Mesenchymal stem cell (in vitro differentiated cells and primary cell): ENCODE results near the gene GFPT1.

ENCODE experiments used
- DNase-seq: peaks from one replicate; pipeline ENCODE4 v3.0.0-alpha.2; 2013
- H2AFZ ChIP-seq: one replicate; pipeline ENCODE4 v1.6.1; 2013; ENCODE audit warnings: low read depth, mild to moderate bottlenecking, control low read depth, inconsistent platforms, low read length, moderate library complexity
- H2AK5ac ChIP-seq: 2 replicates; pipeline ENCODE4 v1.6.1; 2013; ENCODE audit warnings: low read length, moderate library complexity, mild to moderate bottlenecking, inconsistent platforms; ENCODE audit not compliant: severe bottlenecking
- H2BK120ac ChIP-seq: one replicate; pipeline ENCODE4 v1.6.1; 2013; ENCODE audit warnings: low read depth, mild to moderate bottlenecking, inconsistent platforms, low read length, moderate library complexity
- H2BK12ac ChIP-seq, 2 experiments: one replicate each; pipeline ENCODE4 v1.6.1; 2013; ENCODE audit warnings: inconsistent platforms in 2 of 2, low read length in 2 of 2, mild to moderate bottlenecking in 2 of 2, moderate library complexity in 2 of 2, control low read depth in 1 of 2
- H2BK15ac ChIP-seq: one replicate; pipeline ENCODE4 v1.6.1; 2013; ENCODE audit warnings: mild to moderate bottlenecking, low read depth, inconsistent platforms; ENCODE audit not compliant: poor library complexity, severe bottlenecking
- H2BK5ac ChIP-seq: 2 replicates; pipeline ENCODE4 v1.6.1; 2013; ENCODE audit warnings: low read depth, mild to moderate bottlenecking, low read length, control low read depth, inconsistent platforms; ENCODE audit not compliant: poor library complexity, severe bottlenecking
- H3K14ac ChIP-seq, 2 experiments: one replicate each; pipeline ENCODE4 v1.6.1; 2013; ENCODE audit warnings: inconsistent platforms in 2 of 2, low read length in 2 of 2, control low read depth in 1 of 2, mild to moderate bottlenecking in 1 of 2, moderate library complexity in 1 of 2
- H3K18ac ChIP-seq, 2 experiments: one replicate each; pipeline ENCODE4 v1.6.1; 2013; ENCODE audit warnings: inconsistent platforms in 2 of 2, low read length in 2 of 2, control low read depth in 1 of 2, low read depth in 1 of 2, mild to moderate bottlenecking in 1 of 2
- H3K23ac ChIP-seq, 2 experiments: one replicate each; pipeline ENCODE4 v1.6.1; 2013; ENCODE audit warnings: inconsistent platforms in 2 of 2, low read length in 2 of 2, mild to moderate bottlenecking in 2 of 2, moderate library complexity in 2 of 2, control low read depth in 1 of 2
- H3K27ac ChIP-seq: 2 replicates; pipeline ENCODE4 v1.5.1; 2013; ENCODE audit warnings: mild to moderate bottlenecking, moderate library complexity, low read length, control low read depth, inconsistent platforms; ENCODE audit not compliant: poor library complexity, severe bottlenecking
- H3K27me3 ChIP-seq, 2 experiments: 2 replicates each; pipeline versions ENCODE4 v1.6.1 to v1.7.0; 2013; ENCODE audit warnings: low read length in 2 of 2, mild to moderate bottlenecking in 2 of 2, moderate library complexity in 2 of 2, control low read depth in 1 of 2, inconsistent platforms in 1 of 2; ENCODE audit not compliant: control insufficient read depth in 1 of 2, insufficient read depth in 1 of 2
- H3K36me3 ChIP-seq, 2 experiments: 2 replicates each; pipeline versions ENCODE4 v1.6.1 to v1.7.0; 2013; ENCODE audit warnings: low read length in 2 of 2, control low read depth in 1 of 2, inconsistent platforms in 1 of 2, low read depth in 1 of 2, mild to moderate bottlenecking in 1 of 2; ENCODE audit not compliant: insufficient read depth in 2 of 2, control insufficient read depth in 1 of 2
- H3K4ac ChIP-seq, 2 experiments: one replicate each; pipeline ENCODE4 v1.6.1; 2013; ENCODE audit warnings: inconsistent platforms in 2 of 2, low read length in 2 of 2, mild to moderate bottlenecking in 2 of 2, moderate library complexity in 2 of 2, control low read depth in 1 of 2, low read depth in 1 of 2
- H3K4me1 ChIP-seq: 2 replicates; pipeline ENCODE4 v1.6.1; 2013; ENCODE audit warnings: low read depth, low read length, control low read depth; ENCODE audit not compliant: control insufficient read depth, insufficient read depth
- H3K4me2 ChIP-seq: 2 replicates; pipeline ENCODE4 v1.6.1; 2013; ENCODE audit warnings: low read length, mild to moderate bottlenecking, inconsistent platforms; ENCODE audit not compliant: poor library complexity, severe bottlenecking
- H3K4me3 ChIP-seq, 2 experiments: 2 replicates each; pipeline versions ENCODE4 v1.5.1 to v1.7.0; 2013; ENCODE audit warnings: low read length in 2 of 2, mild to moderate bottlenecking in 2 of 2, control low read depth in 1 of 2, low read depth in 1 of 2; ENCODE audit not compliant: insufficient read depth in 1 of 2
- H3K79me1 ChIP-seq: replicated peaks from 2 replicates; pipeline ENCODE4 v1.6.1; 2013; ENCODE audit warnings: mild to moderate bottlenecking, control low read depth, low read length, inconsistent platforms; ENCODE audit not compliant: poor library complexity, severe bottlenecking
- H3K9ac ChIP-seq: 2 replicates; pipeline ENCODE4 v1.7.0; 2013; ENCODE audit warnings: mild to moderate bottlenecking, low read length, moderate library complexity
- H3K9me3 ChIP-seq: 2 replicates; pipeline ENCODE4 v1.7.0; 2013; ENCODE audit warnings: mild to moderate bottlenecking, low read length; ENCODE audit not compliant: control insufficient read depth
- H4K8ac ChIP-seq: one replicate; pipeline ENCODE4 v1.6.1; 2013; ENCODE audit warnings: inconsistent platforms, mild to moderate bottlenecking, low read length, moderate library complexity
- H4K91ac ChIP-seq: one replicate; pipeline ENCODE4 v1.6.1; 2013; ENCODE audit warnings: mild to moderate bottlenecking, low read length, inconsistent platforms
- WGBS: methylation state at CpG from one replicate; pipeline ENCODE4 v1.1.7; 2013; ENCODE audit warnings: mixed read lengths; 5-methylcytosine and 5-hydroxymethylcytosine counted together

The GFPT1 gene

DNA sequence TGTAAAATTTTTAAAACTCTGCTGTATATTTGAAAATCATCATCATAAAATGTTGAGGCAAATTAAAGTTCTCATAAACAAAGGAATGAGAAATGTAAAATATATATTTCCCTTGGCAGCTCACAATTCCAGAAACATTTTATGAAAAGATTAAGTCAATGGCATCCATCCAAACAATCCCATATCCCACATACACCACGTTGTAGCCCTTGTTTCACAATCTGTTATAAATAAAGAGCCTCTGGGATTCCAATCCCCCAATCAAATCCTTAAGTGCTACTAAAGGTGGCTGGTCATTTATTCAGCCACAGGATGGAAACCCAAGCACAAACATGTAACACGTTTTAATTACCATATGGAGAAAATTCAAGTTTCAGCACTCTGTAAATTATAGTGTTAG is 51.7 kb downstream of the GFPT1 start:
- H3K9ac ChIP-seq: no peak overlapping the region
- H3K27ac ChIP-seq: no peak overlapping the region
- no peak overlapping the region for H3K18ac ChIP-seq
- H3K14ac ChIP-seq: no peak overlapping the region
- H2BK120ac ChIP-seq: no peak overlapping the region
- H2BK5ac ChIP-seq: no peak overlapping the region
- 90% methylated on average over 2 of the region's 2 CpGs for WGBS
- no peak overlapping the region for H3K4me2 ChIP-seq
- no peak overlapping the region for H3K4ac ChIP-seq
- peaks cover 25 to 82% of the 10 kb centered on the region in 2 experiments for H3K36me3 ChIP-seq
- peaks cover 2% of the 10 kb centered on the region for H3K4me1 ChIP-seq
- no peak for DNase-seq
- H2BK12ac ChIP-seq: no peak overlapping the region
- H3K4me3 ChIP-seq: no peak overlapping the region
- H4K91ac ChIP-seq: no peak overlapping the region
- no peak overlapping the region for H2AK5ac ChIP-seq
- peaks cover 22% of the 10 kb centered on the region for H3K79me1 ChIP-seq
- H2AFZ ChIP-seq: no peak overlapping the region
- no peaks in the 10 kb centered on the region for H3K9me3 ChIP-seq
- no peaks in the 10 kb centered on the region for H3K27me3 ChIP-seq
- H2BK15ac ChIP-seq: no peak overlapping the region
- H3K23ac ChIP-seq: no peak overlapping the region
- no peak overlapping the region for H4K8ac ChIP-seq

GRCh38 chr2:69333352-69333751 is 53.7 kb downstream of the GFPT1 start:
- no peak overlapping the region for H2BK5ac ChIP-seq
- no peaks in the 10 kb centered on the region for H3K9me3 ChIP-seq
- no peak overlapping the region for H4K91ac ChIP-seq
- no peak overlapping the region for H3K4ac ChIP-seq
- H2BK15ac ChIP-seq: no peak overlapping the region
- H2AFZ ChIP-seq: no peak overlapping the region
- DNase-seq: no peak
- H3K23ac ChIP-seq: no peak overlapping the region
- H2BK12ac ChIP-seq: no peak overlapping the region
- no peak overlapping the region for H3K14ac ChIP-seq
- H4K8ac ChIP-seq: no peak overlapping the region
- no peaks in the 10 kb centered on the region for H3K4me1 ChIP-seq
- no peak overlapping the region for H3K27ac ChIP-seq
- no peaks in the 10 kb centered on the region for H3K27me3 ChIP-seq
- H3K9ac ChIP-seq: no peak overlapping the region
- H3K79me1 ChIP-seq: peaks cover 21% of the 10 kb centered on the region
- no peak overlapping the region for H3K18ac ChIP-seq
- peaks cover 28 to 84% of the 10 kb centered on the region in 2 experiments for H3K36me3 ChIP-seq
- H3K4me2 ChIP-seq: no peak overlapping the region
- H2BK120ac ChIP-seq: no peak overlapping the region
- no peak overlapping the region for H2AK5ac ChIP-seq
- 100% methylated on average over 1 of the region's 2 CpGs for WGBS
- no peak overlapping the region for H3K4me3 ChIP-seq

- Histone ChIP-seq H2BK120ac (no peak overlapping the region), H3K4me1 (no peaks in the 10 kb centered on the region), H3K18ac (no peak overlapping the region), H4K91ac (no peak overlapping the region), H3K4me2 (no peak overlapping the region), H3K27ac (no peak overlapping the region), H3K23ac (no peak overlapping the region), H3K14ac (no peak overlapping the region), H2BK15ac (no peak overlapping the region), H3K4ac (no peak overlapping the region), H4K8ac (no peak overlapping the region), H3K27me3 (no peaks in the 10 kb centered on the region), H2AK5ac (no peak overlapping the region), H2AFZ (no peak overlapping the region), H3K36me3 (peaks cover 30 to 86% of the 10 kb centered on the region in 2 experiments), H3K9ac (no peak overlapping the region), H3K79me1 (peaks cover 21% of the 10 kb centered on the region), H2BK5ac (no peak overlapping the region), H3K9me3 (no peaks in the 10 kb centered on the region), H2BK12ac (no peak overlapping the region), H3K4me3 (no peak overlapping the region)
- no CpG with 5 or more reads among the region's 2 CpGs for WGBS
- DNase-seq: no peak
Observed at GRCh38 chr2:69330781-69331180, 56.2 kb downstream of the GFPT1 start.

- no peak overlapping the region for H3K14ac ChIP-seq
- H3K27me3 ChIP-seq: no peaks in the 10 kb centered on the region
- peaks cover 16 to 86% of the 10 kb centered on the region in 2 experiments for H3K36me3 ChIP-seq
- no peak overlapping the region for H3K23ac ChIP-seq
- H2BK120ac ChIP-seq: no peak overlapping the region
- H3K4me2 ChIP-seq: no peak overlapping the region
- H4K8ac ChIP-seq: no peak overlapping the region
- no peak overlapping the region for H2BK12ac ChIP-seq
- DNase-seq: no peak
- H2AFZ ChIP-seq: no peak overlapping the region
- H2BK5ac ChIP-seq: no peak overlapping the region
- no peak overlapping the region for H4K91ac ChIP-seq
- no peak overlapping the region for H3K4ac ChIP-seq
- H3K18ac ChIP-seq: no peak overlapping the region
- 100% methylated on average over 1 of the region's 1 CpG for WGBS
- H3K9ac ChIP-seq: no peak overlapping the region
- no peak overlapping the region for H3K27ac ChIP-seq
- H3K4me3 ChIP-seq: no peak overlapping the region
- no peaks in the 10 kb centered on the region for H3K4me1 ChIP-seq
- no peak overlapping the region for H2BK15ac ChIP-seq
- no peak overlapping the region for H2AK5ac ChIP-seq
- H3K9me3 ChIP-seq: peaks cover 1% of the 10 kb centered on the region
- H3K79me1 ChIP-seq: peaks cover 6% of the 10 kb centered on the region
Observed at GRCh38 chr2:69322631-69323030, 64.4 kb downstream of the GFPT1 start.
